GM12892 (cell line): Measurements from ENCODE around the gene CNTN4.

ENCODE experiments used
- POLR2A ChIP-seq: IDR thresholded peaks from 2 replicates; pipeline ENCODE4 v1.6.1; 2011; ENCODE audit warnings: low read depth, low read length, control low read depth
- POLR2AphosphoS5 ChIP-seq: IDR thresholded peaks from 2 replicates; pipeline ENCODE4 v1.6.1; 2011; ENCODE audit warnings: low read depth, low read length, control low read depth
- TAF1 ChIP-seq: IDR thresholded peaks from 2 replicates; pipeline ENCODE4 v1.6.1; 2011; ENCODE audit warnings: low read depth, mild to moderate bottlenecking, control low read depth, low read length, borderline replicate concordance

- TF ChIP-seq POLR2AphosphoS5: no peak
- TF ChIP-seq TAF1: no peak
- no peak for TF ChIP-seq POLR2A
These were observed 848.9 kb downstream of the CNTN4 start for GRCh38 chr3:2947536-2947935.
